ENCODE measurements around the gene FKBP1A.

Gene FKBP1A

DNA sequence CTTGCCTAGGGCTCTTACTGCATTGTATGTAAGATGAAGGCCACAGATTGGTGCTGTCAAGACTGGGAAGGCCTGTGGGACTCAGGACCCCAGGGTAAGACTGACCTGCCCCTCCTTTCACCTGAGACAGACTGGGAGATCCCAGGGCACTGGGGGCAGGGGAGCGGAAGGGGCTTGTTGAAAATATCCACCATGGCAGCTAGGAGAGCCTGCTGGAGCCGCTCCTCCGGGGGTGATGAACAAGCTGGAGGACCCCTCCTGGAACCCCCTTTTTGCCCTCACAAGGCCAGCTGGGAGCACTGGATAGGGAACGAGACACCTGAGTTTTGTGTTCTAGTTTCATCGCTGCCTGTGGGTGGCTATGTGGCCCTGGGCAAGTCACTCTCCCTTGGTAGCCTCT, 54.8 kb downstream of the FKBP1A start:
- FAIRE-seq (no peak), DNase-seq (ENCODE audit: insufficient read length, low spot score) (no peak)
- no peak for TF ChIP-seq TAF1 (IDR thresholded peaks at IDR 0.05; ENCODE audit: low read depth, low read length)
- no peak for TF ChIP-seq POU2F2 (IDR thresholded peaks at IDR 0.05; ENCODE audit: low read depth, low read length)

DNA sequence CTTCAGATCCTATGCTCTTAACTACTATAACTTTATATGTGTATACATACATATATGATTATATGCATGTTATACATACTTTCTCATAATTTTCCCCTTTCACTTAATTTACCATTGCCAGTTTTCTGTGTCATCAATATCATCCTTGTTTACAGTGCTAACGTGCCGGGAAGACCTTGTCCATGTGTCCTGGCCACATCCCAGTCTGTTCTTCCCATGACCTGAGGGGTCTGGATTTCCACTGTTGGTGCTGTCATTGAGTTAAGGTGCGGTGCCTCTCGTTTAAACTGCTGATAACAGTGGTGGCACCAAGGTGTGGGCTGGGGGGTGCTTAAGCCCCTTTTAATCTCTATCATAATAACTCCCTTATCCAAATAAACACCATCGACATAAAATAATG, 55.4 kb downstream of the FKBP1A start:
- no peak for FAIRE-seq
- DNase-seq (ENCODE audit: insufficient read length, low spot score), result no peak
- no peak for TF ChIP-seq TAF1 (IDR thresholded peaks at IDR 0.05; ENCODE audit: low read depth, low read length)
- TF ChIP-seq POU2F2 (IDR thresholded peaks at IDR 0.05; ENCODE audit: low read depth, low read length), result no peak
- TF ChIP-seq PAX5 (IDR thresholded peaks at IDR 0.05; ENCODE audit: insufficient read depth, low read length, severe bottlenecking), result no peak
- no peak for TF ChIP-seq POLR2AphosphoS5 (IDR thresholded peaks at IDR 0.05; ENCODE audit: low read depth, low read length)
- TF ChIP-seq SPI1 (IDR thresholded peaks at IDR 0.05; ENCODE audit: low read depth, low read length), result no peak
- TF ChIP-seq POLR2A (IDR thresholded peaks at IDR 0.05; ENCODE audit: low read depth, low read length), result no peak

DNA sequence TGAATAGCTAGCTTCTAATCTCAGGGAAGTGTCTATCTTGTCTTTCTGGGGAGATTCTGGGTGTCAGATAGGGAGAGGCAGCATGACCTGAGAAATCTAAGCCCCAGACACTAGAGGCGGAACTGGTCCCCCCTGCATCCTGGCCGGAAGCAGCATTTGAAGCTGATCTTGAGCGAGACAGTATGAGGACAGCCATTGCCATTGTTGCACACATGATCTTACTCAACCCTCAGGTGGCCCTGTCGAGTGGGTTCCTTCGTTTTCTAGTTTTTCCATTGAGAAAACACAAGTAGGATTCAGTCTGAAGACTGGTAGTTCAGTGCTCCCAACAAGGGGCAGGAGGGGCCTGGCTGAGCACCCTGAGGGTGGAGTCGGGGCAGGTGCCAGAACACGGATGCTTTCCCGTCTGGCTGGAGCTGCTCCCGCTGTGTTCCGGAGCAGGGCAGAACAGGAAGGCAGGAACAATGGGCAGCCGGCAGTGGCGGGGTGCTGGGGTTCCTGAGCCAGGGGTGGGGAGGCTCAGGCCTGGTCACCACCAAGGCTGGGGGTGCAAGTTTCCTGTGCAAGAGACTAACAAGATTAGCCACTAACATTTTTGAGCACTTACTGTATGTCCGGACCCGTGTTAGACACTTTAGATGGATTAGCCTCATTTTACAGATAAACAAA, 56.0 kb downstream of the FKBP1A start:
- FAIRE-seq, result peak; percentile 26
- no peak for TF ChIP-seq POLR2A (IDR thresholded peaks at IDR 0.05; ENCODE audit: low read depth, low read length)
- TF ChIP-seq SPI1 (IDR thresholded peaks at IDR 0.05; ENCODE audit: low read depth, low read length), result no peak
- no peak for TF ChIP-seq POLR2AphosphoS5 (IDR thresholded peaks at IDR 0.05; ENCODE audit: low read depth, low read length)
- TF ChIP-seq POU2F2 (IDR thresholded peaks at IDR 0.05; ENCODE audit: low read depth, low read length), result no peak
- no peak for TF ChIP-seq PAX5 (IDR thresholded peaks at IDR 0.05; ENCODE audit: insufficient read depth, low read length, severe bottlenecking)
- TF ChIP-seq TAF1 (IDR thresholded peaks at IDR 0.05; ENCODE audit: low read depth, low read length), result no peak
- no peak for DNase-seq (ENCODE audit: insufficient read length, low spot score)

DNA sequence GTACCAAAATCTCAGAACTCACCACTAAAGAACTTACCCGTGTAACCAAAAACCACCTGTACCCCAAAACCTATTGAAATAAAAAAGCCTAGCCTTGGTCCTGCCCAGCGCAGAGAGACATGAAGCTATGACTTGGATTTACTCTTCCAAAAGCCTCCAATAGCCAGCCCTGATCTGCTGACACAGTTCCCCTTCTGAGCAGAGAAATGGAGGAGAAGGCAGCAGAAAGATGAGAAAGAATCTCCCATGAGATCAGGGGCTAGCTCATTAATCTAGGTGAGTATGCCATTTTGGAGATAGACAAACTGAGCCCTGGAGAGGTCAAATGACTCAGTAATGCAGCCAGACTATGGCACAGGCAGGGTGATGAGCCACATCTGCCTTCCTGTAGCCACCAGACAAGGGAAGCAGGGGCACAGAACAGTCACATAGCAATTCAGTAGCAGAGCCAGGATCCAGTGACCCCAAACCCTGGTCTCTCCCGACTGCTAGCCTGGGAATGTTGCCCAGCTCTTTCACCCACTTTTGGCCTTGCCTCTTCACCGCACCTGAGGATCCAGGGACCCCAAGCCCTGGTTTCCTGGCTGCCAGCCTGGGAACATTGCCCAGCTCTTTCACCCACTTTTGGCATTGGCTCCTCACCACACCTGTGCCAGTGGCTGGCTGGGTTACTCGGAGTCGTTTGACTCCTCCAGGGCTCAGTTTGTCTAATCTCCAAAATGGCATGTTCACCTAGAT, 56.7 kb downstream of the FKBP1A start:
- TF ChIP-seq TAF1 (IDR thresholded peaks at IDR 0.05; ENCODE audit: low read depth, low read length) (no peak), POLR2AphosphoS5 (IDR thresholded peaks at IDR 0.05; ENCODE audit: low read depth, low read length) (no peak), POU2F2 (IDR thresholded peaks at IDR 0.05; ENCODE audit: low read depth, low read length) (no peak), POLR2A (IDR thresholded peaks at IDR 0.05; ENCODE audit: low read depth, low read length) (no peak), SPI1 (IDR thresholded peaks at IDR 0.05; ENCODE audit: low read depth, low read length) (no peak), PAX5 (IDR thresholded peaks at IDR 0.05; ENCODE audit: insufficient read depth, low read length, severe bottlenecking) (no peak)
- peak; percentile 69 for FAIRE-seq
- DNase-seq (ENCODE audit: insufficient read length, low spot score), result no peak

DNA sequence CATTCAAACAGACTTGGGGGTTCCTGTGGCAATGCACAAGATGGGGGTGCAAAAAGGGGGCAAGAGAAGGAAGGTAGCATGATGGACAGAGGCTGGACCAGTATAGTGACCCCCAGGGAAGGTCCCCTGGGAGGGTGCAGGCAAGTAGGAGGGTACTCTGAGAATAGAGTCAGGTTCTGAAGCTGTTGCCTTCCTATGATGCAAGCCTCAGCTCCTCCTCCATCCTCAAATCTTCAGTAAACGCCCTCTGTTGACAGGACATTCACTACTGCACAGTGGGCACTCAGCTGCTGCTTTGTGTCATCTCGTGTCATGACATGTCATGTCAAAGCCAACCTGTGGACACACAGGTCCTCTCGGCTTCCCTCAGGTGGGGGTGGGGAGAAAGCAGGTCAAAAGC, 58.1 kb downstream of the FKBP1A start:
- TF ChIP-seq POLR2A (IDR thresholded peaks at IDR 0.05; ENCODE audit: low read depth, low read length) (no peak), POLR2AphosphoS5 (IDR thresholded peaks at IDR 0.05; ENCODE audit: low read depth, low read length) (no peak), TAF1 (IDR thresholded peaks at IDR 0.05; ENCODE audit: low read depth, low read length) (no peak), SPI1 (IDR thresholded peaks at IDR 0.05; ENCODE audit: low read depth, low read length) (no peak), PAX5 (IDR thresholded peaks at IDR 0.05; ENCODE audit: insufficient read depth, low read length, severe bottlenecking) (no peak), POU2F2 (IDR thresholded peaks at IDR 0.05; ENCODE audit: low read depth, low read length) (no peak)
- FAIRE-seq (no peak), DNase-seq (ENCODE audit: insufficient read length, low spot score) (no peak)

DNA sequence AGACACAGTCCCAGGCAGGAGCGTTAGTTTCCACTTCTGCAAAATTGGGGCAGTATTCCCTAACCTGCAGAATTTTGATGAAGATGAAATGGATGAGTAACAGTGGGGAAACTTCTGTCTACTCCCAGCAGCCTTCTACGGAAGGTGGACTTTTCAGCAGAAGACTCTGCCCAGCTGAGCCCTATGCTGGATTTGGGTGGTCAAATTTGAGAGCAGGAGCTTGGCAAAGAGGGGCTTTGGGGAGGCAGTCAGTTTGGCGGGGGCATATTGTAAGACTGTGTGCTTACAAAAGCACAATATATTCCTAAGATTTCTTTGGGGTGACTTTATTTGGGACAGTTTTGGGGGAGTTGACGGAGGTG, 58.5 kb downstream of the FKBP1A start:
- no peak for FAIRE-seq
- TF ChIP-seq SPI1 (IDR thresholded peaks at IDR 0.05; ENCODE audit: low read depth, low read length), result no peak
- no peak for TF ChIP-seq POLR2A (IDR thresholded peaks at IDR 0.05; ENCODE audit: low read depth, low read length)
- TF ChIP-seq POU2F2 (IDR thresholded peaks at IDR 0.05; ENCODE audit: low read depth, low read length), result no peak
- TF ChIP-seq PAX5 (IDR thresholded peaks at IDR 0.05; ENCODE audit: insufficient read depth, low read length, severe bottlenecking), result no peak
- TF ChIP-seq TAF1 (IDR thresholded peaks at IDR 0.05; ENCODE audit: low read depth, low read length), result no peak
- TF ChIP-seq POLR2AphosphoS5 (IDR thresholded peaks at IDR 0.05; ENCODE audit: low read depth, low read length), result no peak
- no peak for DNase-seq (ENCODE audit: insufficient read length, low spot score)

GRCh38 chr20:1333462-1334369, 59.1 kb downstream of the FKBP1A start:
- DNase-seq (ENCODE audit: insufficient read length, low spot score) (no peak), FAIRE-seq (no peak)
- TF ChIP-seq POU2F2 (IDR thresholded peaks at IDR 0.05; ENCODE audit: low read depth, low read length) (no peak), POLR2A (IDR thresholded peaks at IDR 0.05; ENCODE audit: low read depth, low read length) (no peak), TAF1 (IDR thresholded peaks at IDR 0.05; ENCODE audit: low read depth, low read length) (no peak)

DNA sequence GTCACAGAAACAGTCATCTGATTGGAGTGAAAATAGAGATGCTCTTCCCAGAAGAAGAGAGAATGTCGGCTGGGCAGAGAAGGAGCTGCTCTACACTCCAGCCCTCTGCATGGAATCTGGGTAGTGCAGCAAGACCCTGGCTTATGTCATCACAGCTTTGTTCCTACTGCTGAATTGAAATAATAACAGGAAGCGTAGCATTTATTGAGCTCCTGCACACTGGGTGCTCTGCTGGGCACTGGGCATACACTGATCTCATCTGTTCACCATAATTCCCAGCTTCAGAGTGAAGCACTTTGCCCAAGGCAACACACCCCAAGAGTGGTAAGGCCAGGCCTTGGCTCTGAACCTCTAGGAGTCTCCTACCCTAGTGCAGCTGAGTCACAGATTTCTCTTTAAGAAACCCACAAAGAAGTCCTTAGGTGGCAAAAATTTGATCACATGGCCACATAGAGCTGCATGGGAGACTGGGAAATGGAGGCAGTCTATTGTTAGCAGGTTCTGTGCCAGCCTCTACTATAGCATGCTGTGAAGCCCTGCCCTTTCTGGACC, 60.0 kb downstream of the FKBP1A start:
- TF ChIP-seq SPI1 (IDR thresholded peaks at IDR 0.05; ENCODE audit: low read depth, low read length) (no peak), POU2F2 (IDR thresholded peaks at IDR 0.05; ENCODE audit: low read depth, low read length) (no peak), TAF1 (IDR thresholded peaks at IDR 0.05; ENCODE audit: low read depth, low read length) (no peak), POLR2AphosphoS5 (IDR thresholded peaks at IDR 0.05; ENCODE audit: low read depth, low read length) (no peak), POLR2A (IDR thresholded peaks at IDR 0.05; ENCODE audit: low read depth, low read length) (no peak), PAX5 (IDR thresholded peaks at IDR 0.05; ENCODE audit: insufficient read depth, low read length, severe bottlenecking) (no peak)
- FAIRE-seq (no peak), DNase-seq (ENCODE audit: insufficient read length, low spot score) (no peak)

DNA sequence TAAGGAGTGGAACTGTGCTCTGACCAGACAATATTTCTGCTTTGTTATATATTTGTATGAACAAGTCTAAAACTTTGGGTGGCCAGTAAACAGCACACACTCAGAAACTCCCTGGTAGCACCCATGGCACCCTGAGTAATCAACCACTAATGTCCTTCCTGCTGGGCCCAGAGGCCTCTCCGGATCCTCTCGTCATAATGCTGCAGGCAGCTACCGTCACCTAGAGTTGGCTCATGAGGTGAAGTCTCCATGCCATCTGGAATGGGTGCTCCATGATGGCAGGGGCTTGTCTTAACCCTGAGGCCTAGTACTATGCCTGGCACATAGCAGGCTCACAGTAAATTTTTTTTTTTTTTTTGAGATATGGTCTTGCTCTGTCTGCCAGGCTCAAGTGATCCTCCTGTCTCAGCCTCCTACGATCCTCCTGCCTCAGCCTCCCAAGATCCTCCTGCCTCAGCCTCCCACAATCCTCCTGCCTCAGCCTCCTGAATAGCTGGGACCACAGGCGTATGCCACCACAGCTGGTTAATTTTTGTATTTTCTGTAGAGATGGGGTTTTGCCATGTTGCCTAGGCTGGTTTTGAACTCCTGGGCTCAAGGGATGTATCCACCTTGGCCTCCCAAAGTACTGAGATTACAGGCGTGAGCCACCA, 60.9 kb downstream of the FKBP1A start:
- FAIRE-seq, result no peak
- no peak for DNase-seq (ENCODE audit: insufficient read length, low spot score)
- no peak for TF ChIP-seq SPI1 (IDR thresholded peaks at IDR 0.05; ENCODE audit: low read depth, low read length)
- TF ChIP-seq POU2F2 (IDR thresholded peaks at IDR 0.05; ENCODE audit: low read depth, low read length), result no peak
- TF ChIP-seq POLR2AphosphoS5 (IDR thresholded peaks at IDR 0.05; ENCODE audit: low read depth, low read length), result no peak
- TF ChIP-seq TAF1 (IDR thresholded peaks at IDR 0.05; ENCODE audit: low read depth, low read length), result no peak
- TF ChIP-seq POLR2A (IDR thresholded peaks at IDR 0.05; ENCODE audit: low read depth, low read length), result no peak
- no peak for TF ChIP-seq PAX5 (IDR thresholded peaks at IDR 0.05; ENCODE audit: insufficient read depth, low read length, severe bottlenecking)

All from GM12891 (cell line).